KG1 (cell line): ENCODE measurements around the gene PPP1R9B.

Source experiments
- DNase-seq: peaks from one replicate; lab custom pipeline; 2025; lab: John Stamatoyannopoulos, UW

The PPP1R9B gene

GRCh38 chr17:50088952-50089825 lies 61.3 kb downstream of the PPP1R9B start:
- DNase-seq, result no peak

GRCh38 chr17:50087912-50088405 lies 62.5 kb downstream of the PPP1R9B start:
- no peak for DNase-seq

GRCh38 chr17:50087246-50087911 lies 63.1 kb downstream of the PPP1R9B start:
- peak; percentile 31 for DNase-seq
